SK-N-SH (cell line): ENCODE measurements around the gene DOCK3.

Experiments
- CTCF ChIP-seq: fragments of 200-600 bp; sonication (generic); IDR thresholded peaks from 2 replicates; pipeline ENCODE4 v1.6.1; 2017; ENCODE audit warnings: antibody characterized with exemption, mild to moderate bottlenecking, moderate library complexity
- FOXM1 ChIP-seq: IDR thresholded peaks from 2 replicates; pipeline ENCODE4 v1.4.0; 2012; ENCODE audit warnings: low read depth, mild to moderate bottlenecking
- GABPA ChIP-seq: IDR thresholded peaks from 2 replicates; pipeline ENCODE4 v1.4.0; 2012; ENCODE audit warnings: low read depth, mild to moderate bottlenecking
- MAX ChIP-seq: IDR thresholded peaks from 2 replicates; pipeline ENCODE4 v1.4.0; 2012; ENCODE audit warnings: low read depth
- NFIC ChIP-seq: IDR thresholded peaks from 2 replicates; pipeline ENCODE4 v1.4.0; 2012; ENCODE audit warnings: borderline replicate concordance
- NRF1 ChIP-seq: IDR thresholded peaks from 2 replicates; pipeline ENCODE4 v1.6.1; 2012; ENCODE audit warnings: low read depth, mild to moderate bottlenecking, low read length
- POLR2AphosphoS5 ChIP-seq: IDR thresholded peaks from 2 replicates; pipeline ENCODE4 v1.6.1; 2012; ENCODE audit warnings: low read depth, low read length
- REST ChIP-seq: IDR thresholded peaks from 2 replicates; pipeline ENCODE4 v1.6.1; 2012; ENCODE audit warnings: mild to moderate bottlenecking, low read depth, low read length, moderate library complexity
- SIN3A ChIP-seq: IDR thresholded peaks from 2 replicates; pipeline ENCODE4 v1.6.1; 2012; ENCODE audit warnings: low read depth, mild to moderate bottlenecking, low read length, moderate library complexity, borderline replicate concordance
- TAF1 ChIP-seq: IDR thresholded peaks from 2 replicates; pipeline ENCODE4 v1.6.1; 2012; ENCODE audit warnings: low read depth, mild to moderate bottlenecking, low read length, moderate library complexity, borderline replicate concordance
- ZBTB33 ChIP-seq: IDR thresholded peaks from 2 replicates; pipeline ENCODE4 v1.4.0; 2012; ENCODE audit warnings: low read depth, borderline replicate concordance

GRCh38 chr3:51176923-51177322, 502.2 kb downstream of the DOCK3 start:
- TF ChIP-seq SIN3A (no peak), NFIC (no peak), CTCF (no peak), NRF1 (no peak), GABPA (no peak), POLR2AphosphoS5 (no peak), TAF1 (no peak), ZBTB33 (no peak), MAX (no peak), FOXM1 (no peak), REST (no peak)
